ENCODE data around the gene GEMIN7. TPM values are rescaled to one million over a fixed set of nuclear protein-coding genes. Genes with fewer than 3 reads are reported as not detected.

Gene GEMIN7
- total RNA-seq, 1 experiment from 2014 or later, result 46.0 TPM

GRCh38 chr19:45114116-45114515, 35.1 kb downstream of the GEMIN7 start:
- Histone ChIP-seq H2BK15ac (ENCODE audit: low read depth, low read length) (no peak overlapping the region), H3K4ac (ENCODE audit: low read depth, low read length) (no peak overlapping the region), H3K14ac (ENCODE audit: insufficient read depth, low read length) (no peak overlapping the region), H3K79me2 (ENCODE audit: insufficient read depth, low read length) (peaks cover 12% of the 10 kb centered on the region; the same call in 1 of the 2 replicates), H2BK5ac (ENCODE audit: insufficient read length, low read length) (no peak overlapping the region), H4K91ac (ENCODE audit: insufficient read length, low read depth, low read length) (no peak overlapping the region), H4K8ac (replicated peaks; ENCODE audit: insufficient read length, low read depth, low read length) (no peak overlapping the region), H3K9ac (ENCODE audit: extremely low read depth, insufficient read length, low read length) (no peak overlapping the region), H3K56ac (ENCODE audit: insufficient read length, low read depth, low read length) (no peak overlapping the region), H3K23ac (ENCODE audit: insufficient read length, low read depth, low read length) (no peak overlapping the region), H3K4me1 (ENCODE audit: insufficient read depth, low read length) (no peaks in the 10 kb centered on the region; the same call in 1 of the 2 replicates), H2BK120ac (ENCODE audit: low read depth, low read length, poor library complexity, severe bottlenecking) (no peak overlapping the region), H3K18ac (ENCODE audit: insufficient read length, low read depth, low read length) (no peak overlapping the region), H3K79me1 (ENCODE audit: insufficient read depth, low read depth, low read length, poor library complexity, severe bottlenecking) (no peaks in the 10 kb centered on the region), H3K23me2 (ENCODE audit: insufficient read length, low read depth, low read length, poor library complexity, severe bottlenecking) (no peaks in the 10 kb centered on the region), H3K27ac (ENCODE audit: insufficient read length, low read depth, low read length) (no peak overlapping the region), H3K4me2 (ENCODE audit: insufficient read depth, insufficient read length, low read length) (no peak overlapping the region), H2AK5ac (ENCODE audit: insufficient read length, low read length) (no peak overlapping the region), H3K27me3 (ENCODE audit: insufficient read depth, low read length) (no peaks in the 10 kb centered on the region), H2BK20ac (ENCODE audit: low read depth, low read length, poor library complexity, severe bottlenecking) (no peak overlapping the region), H2AFZ (ENCODE audit: low read length) (no peak overlapping the region), H4K5ac (ENCODE audit: insufficient read length, low read depth, low read length) (no peak overlapping the region), H3T11ph (ENCODE audit: low read length) (no peak overlapping the region), H4K20me1 (ENCODE audit: control insufficient read depth, insufficient read depth, insufficient read length) (peaks cover 8% of the 10 kb centered on the region), H3K9me3 (ENCODE audit: control insufficient read depth, low read depth, low read length) (no peaks in the 10 kb centered on the region), H2BK12ac (ENCODE audit: insufficient read length, low read depth, low read length) (no peak overlapping the region)
- Mint-ChIP-seq H3K9me3 (no peaks in the 10 kb centered on the region), H3K27me3 (ENCODE audit: low read depth) (no peaks in the 10 kb centered on the region), H3K27ac (no peak overlapping the region; a peak in 1 of 7 replicates), H3K36me3 (ENCODE audit: insufficient read depth in 1 of 3, low read depth in 3 of 3) (peaks cover 0 to 1% (median 0%) of the 10 kb centered on the region in 3 experiments; a peak in 2 of 7 replicates), H3K4me1 (peaks cover 12 to 37% of the 10 kb centered on the region in 2 experiments), H3K4me3 (no peak overlapping the region)
- no CpG with 5 or more reads among the region's 4 CpGs for WGBS (ENCODE audit: extremely low coverage, insufficient read length, low lambda C conversion rate)
- no peak for TF ChIP-seq CTCF (conservative IDR thresholded peaks at IDR 0.05)
- no peak for DNase-seq

Measured in H9 (cell line).